CD4-positive, alpha-beta T cell treated with Interleukin-17A for 4 hours (primary cell): ENCODE results near the gene SLC17A2.

Source experiments
- DNase-seq: peaks from one replicate; pipeline ENCODE4 v3.0.0-alpha.2; 2020; ENCODE audit warnings: mixed read lengths

SLC17A2 gene

DNA sequence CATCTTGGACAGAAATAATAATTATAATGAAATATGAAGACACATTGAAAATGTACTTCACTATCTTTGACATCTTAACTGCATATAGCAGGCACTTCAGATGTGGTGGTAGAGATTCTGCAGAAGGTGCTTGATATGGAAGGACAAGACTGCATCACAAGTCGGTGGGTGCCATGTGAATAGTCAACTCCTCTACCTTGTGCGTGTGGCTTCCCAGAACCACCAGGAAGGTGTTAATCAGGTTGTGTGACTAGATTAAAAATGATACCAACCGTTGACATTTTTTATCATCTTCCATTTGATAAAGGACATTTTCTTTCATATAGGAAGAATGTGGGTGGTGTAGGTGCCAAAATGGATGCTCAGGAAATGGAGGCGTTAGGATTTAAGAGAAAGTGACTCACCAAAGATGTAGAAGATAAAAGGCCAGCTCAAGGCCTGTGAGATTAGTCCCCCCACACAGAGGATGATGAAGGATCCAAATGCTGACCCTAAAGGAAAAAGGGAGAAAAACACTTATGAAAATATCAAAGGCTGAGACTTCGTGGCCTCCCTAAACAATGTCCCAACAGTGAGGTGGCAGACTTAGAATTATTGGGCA is 12.3 kb downstream of the SLC17A2 start:
- no peak for DNase-seq

DNA sequence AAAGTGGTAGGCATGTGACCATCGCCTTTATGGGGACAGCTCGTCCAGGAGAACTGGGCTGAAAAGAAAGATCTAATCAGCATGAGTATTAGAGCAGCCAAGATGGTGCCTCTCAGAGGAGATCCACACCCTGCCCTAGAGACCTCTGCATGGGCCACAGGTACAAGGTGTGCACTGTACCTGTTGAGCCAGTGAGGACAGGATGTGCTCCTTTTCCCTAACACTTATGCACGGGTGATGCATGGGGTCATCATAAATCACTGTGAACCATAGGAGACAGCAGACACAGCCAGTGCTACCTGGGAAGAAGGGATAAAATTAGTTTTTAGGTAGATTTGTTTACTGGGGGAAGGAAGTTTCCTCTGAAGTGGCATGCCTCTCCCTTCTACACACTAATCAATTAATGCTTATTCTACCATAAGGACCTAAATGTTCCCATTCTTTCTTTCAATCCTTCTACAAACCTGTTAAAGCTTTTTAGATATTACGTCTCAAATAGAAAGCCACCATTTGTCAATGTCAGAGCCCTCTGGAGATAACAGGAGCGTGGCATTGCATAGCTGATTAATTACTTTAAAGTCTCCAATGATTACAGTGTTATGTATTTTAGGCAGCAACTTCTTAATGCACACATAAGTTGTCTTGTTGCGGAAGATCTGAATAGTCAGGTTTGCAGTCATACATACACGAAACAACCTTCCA is 13.6 kb downstream of the SLC17A2 start:
- no peak for DNase-seq

DNA sequence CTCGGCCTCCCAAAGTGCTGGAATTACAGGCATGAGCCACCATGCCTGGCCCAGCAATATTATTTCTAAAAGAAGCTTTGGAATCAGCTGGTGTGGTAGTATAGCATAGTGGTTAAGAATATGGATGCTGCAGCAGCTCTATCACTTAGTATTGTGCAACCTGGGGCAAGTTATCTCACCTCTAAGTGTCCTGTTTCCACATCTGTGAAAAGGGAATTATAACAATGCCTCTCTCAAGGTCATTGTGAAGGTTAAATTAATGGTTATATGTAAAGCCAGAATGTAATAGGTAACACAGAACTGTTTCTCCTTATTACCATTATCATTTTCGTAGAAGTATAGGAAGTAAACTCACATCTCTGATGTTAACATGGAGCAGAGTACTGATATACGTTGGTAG is 14.2 kb downstream of the SLC17A2 start:
- no peak for DNase-seq

DNA sequence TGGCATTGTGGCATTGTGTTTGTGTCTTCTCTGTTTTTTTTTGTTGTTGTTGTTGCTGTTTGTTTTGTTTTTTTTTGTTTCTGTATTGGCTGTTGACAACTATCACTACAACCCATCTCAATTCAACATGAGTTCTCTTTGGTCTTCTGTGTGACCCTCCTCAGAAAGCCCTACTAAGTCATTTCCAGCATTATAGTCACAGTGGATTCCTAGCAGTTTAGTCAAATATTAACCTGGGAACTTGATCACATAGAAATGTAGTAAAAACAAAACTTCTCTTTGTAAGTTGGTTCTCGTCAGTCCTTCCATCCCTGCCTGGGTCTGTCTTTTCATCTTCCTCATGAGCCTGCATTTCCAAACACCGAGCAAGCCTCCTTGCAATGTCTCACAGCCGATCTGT is 16.8 kb downstream of the SLC17A2 start:
- no peak for DNase-seq

DNA sequence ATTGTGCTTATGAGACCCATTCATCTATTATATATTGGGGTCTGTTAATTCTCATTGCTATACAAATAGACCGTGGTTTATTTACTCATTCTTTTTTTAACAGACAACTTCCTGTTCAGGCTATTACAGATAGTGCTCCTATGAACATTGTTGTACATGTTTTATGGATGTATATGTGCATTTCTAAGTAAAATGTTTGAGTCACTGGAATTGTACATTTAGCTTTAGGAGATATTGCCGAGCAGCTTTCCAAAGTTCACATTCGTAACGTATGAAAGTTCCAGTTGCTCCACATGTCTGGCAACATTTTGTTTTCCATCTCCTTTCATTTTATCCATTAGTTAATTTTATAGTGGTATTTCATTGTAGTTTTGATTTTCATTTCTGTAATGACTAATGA is 19.1 kb downstream of the SLC17A2 start:
- DNase-seq: no peak

- DNase-seq: no peak
Observed at GRCh38 chr6:25907475-25908014, 22.9 kb downstream of the SLC17A2 start.

DNA sequence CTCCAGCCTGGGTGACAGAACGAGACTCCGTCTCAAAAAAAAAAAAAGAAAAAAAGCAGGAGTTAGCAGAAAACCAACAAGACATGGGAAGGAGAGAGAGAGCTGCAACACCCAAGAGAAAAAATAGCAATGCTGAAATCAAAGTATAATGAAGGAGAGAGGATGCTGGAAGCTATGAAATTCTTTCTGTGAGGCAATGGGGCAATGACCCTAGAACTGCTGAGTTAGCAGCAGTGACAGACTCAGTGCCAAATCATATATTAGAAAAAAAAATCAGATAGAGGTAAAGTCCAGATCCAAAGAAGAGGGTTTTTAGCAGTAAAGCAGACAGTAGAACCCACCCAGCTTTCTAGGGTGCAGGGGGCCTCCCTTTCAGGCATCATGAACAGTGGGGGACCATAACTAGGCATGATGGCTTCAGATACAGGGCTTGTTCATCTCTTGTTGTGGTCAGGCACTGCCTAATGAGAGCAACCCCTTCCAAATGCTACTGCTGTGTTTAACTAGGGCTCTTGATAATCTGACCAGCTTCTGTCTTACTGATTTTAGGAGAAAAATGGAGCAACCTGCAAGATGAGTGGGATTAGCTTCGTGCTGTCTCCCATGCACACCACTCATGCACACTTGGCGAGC is 26.9 kb downstream of the SLC17A2 start:
- DNase-seq: no peak

DNA sequence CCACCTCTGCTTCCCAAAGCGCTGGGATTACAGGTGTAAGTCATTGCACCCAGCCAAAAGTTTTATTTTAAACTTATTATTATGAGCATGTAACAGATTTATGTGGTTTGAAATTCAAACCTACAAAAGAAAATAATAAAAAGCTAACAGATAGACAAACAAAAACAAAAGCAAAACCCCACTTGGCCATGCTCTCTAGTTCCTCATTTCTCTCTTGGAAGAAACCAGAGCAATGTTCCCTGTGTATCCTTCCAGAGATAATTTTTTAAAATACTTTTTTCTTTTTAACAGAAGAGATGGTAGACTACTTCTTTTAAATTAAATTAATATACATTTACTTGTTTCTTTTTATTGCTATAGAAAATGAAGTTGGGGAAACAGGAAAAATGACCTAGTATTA is 28.4 kb downstream of the SLC17A2 start:
- DNase-seq: no peak

- DNase-seq: no peak
Observed at GRCh38 chr6:25900843-25901242, 29.6 kb downstream of the SLC17A2 start.

GRCh38 chr6:25899580-25900408 is 30.7 kb downstream of the SLC17A2 start:
- no peak for DNase-seq

GRCh38 chr6:25899123-25899522 is 31.4 kb downstream of the SLC17A2 start:
- DNase-seq: no peak

DNA sequence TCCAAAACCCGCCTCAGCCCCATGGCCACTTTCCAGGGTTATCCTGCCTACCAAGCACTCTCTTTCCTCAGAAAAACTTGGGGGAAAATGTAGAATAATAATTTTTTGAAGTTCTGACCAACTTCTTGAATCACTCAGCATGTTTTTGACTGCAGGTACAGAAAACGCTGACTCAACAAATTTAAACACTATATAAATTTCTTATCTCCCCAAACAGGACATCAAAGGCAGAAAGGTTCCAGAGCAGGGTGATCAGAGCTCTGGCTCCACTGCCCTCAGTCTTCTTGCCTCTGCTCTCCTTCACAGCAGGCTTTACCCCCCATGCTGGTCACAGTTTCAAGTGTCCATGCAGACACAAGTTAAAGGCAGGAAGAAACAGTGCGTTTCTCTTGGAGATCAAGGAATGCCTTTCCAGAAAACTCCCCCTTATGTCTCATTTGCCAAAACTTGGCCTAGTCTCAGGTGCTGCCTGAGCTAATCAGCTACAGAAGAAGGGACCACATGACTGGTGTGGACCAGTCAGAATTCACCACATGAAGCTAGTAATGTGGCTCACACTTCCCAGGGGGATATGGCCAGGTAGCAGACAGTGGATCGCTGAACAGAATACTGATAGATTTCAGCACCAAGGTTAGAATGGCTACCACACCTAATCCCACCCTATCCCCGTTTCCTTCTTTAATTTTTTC is 32.1 kb downstream of the SLC17A2 start:
- DNase-seq: no peak

DNA sequence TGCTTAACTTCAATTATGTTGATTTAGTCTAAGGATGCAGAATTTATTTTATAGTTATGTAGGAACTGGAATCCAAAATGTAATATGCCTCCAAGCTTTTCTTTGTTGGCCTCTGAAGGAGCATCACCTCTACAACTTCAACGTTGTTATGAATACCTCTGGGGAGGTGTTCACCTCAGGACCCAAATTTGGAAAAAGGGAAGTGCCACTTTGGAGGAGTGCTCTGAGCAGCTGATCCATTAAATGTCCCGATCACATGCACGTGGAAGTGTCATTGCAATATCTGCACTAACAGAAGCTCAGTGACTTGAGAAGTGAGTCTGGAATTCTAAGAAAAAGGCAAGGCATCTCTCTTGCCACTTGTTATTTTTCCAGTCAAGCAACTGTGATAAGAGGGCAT is 34.2 kb downstream of the SLC17A2 start:
- no peak for DNase-seq

DNA sequence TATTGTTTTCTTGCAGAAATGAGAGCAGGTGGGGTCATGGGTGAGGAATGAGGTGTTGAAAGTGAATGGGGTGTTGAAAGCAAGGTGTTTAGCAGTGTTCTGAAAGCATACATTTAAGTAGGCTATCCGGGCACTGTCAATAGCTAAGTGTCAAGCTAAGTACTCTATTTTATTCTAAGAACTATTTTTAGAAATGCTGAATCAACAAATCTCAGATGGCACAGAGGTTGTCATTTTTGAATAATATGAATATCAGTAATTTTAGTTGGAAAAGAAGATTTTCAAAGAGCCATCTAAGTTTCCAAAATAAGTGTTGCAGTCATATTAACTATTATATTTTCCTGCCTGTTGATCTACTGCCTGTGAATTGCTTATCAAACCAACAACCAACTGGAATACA is 34.7 kb downstream of the SLC17A2 start:
- DNase-seq: no peak

GRCh38 chr6:25893778-25894177 is 36.7 kb downstream of the SLC17A2 start:
- no peak for DNase-seq

DNA sequence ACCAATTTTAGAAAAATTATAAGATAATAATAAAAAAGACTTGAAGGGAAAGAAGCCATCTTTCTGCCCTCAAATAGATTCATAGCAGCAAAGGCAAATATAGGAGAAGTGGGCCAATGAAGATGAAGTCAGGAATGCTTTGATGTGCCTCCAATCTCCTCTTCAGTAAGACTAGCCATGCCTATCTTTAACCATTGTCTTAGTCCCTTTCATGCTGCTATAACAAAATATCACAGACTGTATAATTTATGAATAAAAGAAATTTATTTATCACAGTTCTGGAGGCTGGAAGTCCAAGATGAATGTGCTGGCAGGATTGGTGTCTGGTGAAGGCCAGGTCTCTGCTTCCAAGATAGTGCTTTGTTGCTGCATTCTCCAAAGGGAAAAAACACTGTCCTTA is 37.6 kb downstream of the SLC17A2 start:
- DNase-seq: no peak

DNA sequence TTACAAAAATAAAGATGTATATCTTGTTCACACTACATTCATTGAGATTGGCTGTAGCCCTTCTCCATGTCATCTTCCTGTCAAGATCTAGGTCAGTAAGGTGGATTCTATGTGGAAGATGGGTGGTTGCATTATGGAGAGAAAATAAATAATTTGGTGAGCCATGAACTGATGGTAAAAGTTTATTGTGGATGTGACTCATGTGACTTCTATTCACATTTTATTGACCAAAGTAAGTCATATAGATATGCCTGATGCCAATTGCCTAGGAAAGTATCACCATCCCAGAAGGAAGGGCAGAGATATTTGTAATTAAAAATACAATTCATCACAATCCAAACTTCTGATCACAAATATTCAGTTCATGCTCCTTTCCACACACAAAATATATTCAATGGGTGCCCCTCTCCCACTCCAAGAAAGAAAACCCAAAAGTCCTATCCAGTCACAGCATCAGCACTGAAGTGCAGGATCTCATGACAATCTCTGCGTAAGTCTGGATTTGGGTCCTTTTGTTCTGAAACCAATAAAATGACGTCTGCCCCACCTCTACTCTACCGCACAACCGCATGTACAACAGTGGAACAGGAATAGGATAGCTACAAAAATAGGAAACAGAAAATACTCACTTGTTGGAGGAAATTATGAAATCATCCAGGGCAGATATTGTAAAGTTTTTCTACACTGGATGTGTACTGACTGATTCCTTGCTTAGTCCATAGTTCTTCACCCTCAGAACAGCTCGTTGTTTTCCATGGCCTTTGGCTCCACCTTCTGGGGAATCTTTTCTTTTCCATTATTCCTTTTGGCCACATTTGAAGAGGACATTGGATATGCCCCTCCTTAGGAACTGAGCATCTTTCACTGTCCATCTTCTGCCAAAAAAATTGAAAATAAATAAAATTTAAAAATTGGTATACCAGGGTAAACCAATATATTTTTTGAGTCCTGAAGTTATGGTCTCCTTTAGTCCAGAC is 40.3 kb downstream of the SLC17A2 start:
- peak; percentile 12 for DNase-seq

GRCh38 chr6:25888626-25889025 is 41.9 kb downstream of the SLC17A2 start:
- DNase-seq: no peak

- DNase-seq: no peak
Observed at GRCh38 chr6:25886066-25886465, 44.4 kb downstream of the SLC17A2 start.

- no peak for DNase-seq
Observed at GRCh38 chr6:25883991-25884390, 46.5 kb downstream of the SLC17A2 start.

- DNase-seq: no peak
Observed at GRCh38 chr6:25883536-25883935, 47.0 kb downstream of the SLC17A2 start.
